Calu3 (cell line): ENCODE measurements around the gene DGCR8. TPM values are rescaled to one million over a fixed set of nuclear protein-coding genes. Genes with fewer than 3 reads are reported as not detected.

ENCODE experiments used
- BruUV-seq: library from RNA; stranded (reverse); fragments of 400-500 nt; replicated peaks from 2 replicates; lab custom pipeline; 2021; lab: Mats Ljungman, UMichigan
- CTCF ChIA-PET: fragments of 300-600 bp; sonication (Branson Sonifier 250); formaldehyde crosslinking; loops from one replicate; lab custom pipeline; 2022; ENCODE audit warnings: antibody characterized with exemption; lab: Charles Lee
- DNase-seq: peaks from one replicate; pipeline ENCODE4 v3.0.0; 2022
- H3K27ac Mint-ChIP-seq: one replicate; pipeline ENCODE4 v1.8.0; 2022; ENCODE audit warnings: mixed read lengths; ENCODE audit not compliant: unreplicated experiment
- H3K27me3 Mint-ChIP-seq: one replicate; pipeline ENCODE4 v1.8.0; 2022; ENCODE audit warnings: mixed read lengths; ENCODE audit not compliant: unreplicated experiment
- H3K36me3 Mint-ChIP-seq: one replicate; pipeline ENCODE4 v1.8.0; 2022; ENCODE audit warnings: mild to moderate bottlenecking, moderate library complexity, mixed read lengths; ENCODE audit not compliant: insufficient read depth, unreplicated experiment
- H3K4me1 Mint-ChIP-seq: one replicate; pipeline ENCODE4 v1.8.0; 2022; ENCODE audit warnings: mild to moderate bottlenecking, low read depth, mixed read lengths; ENCODE audit not compliant: unreplicated experiment
- H3K4me3 Mint-ChIP-seq: one replicate; pipeline ENCODE4 v1.8.0; 2022; ENCODE audit warnings: mild to moderate bottlenecking, low read depth, moderate library complexity, mixed read lengths; ENCODE audit not compliant: unreplicated experiment
- H3K9me3 Mint-ChIP-seq: one replicate; pipeline ENCODE4 v1.8.0; 2022; ENCODE audit warnings: low read depth, mixed read lengths; ENCODE audit not compliant: unreplicated experiment
- intact Hi-C: fragments of 100-400 bp; cut with micrococcal nuclease; formaldehyde crosslinking; loops from one replicate; pipeline ENCODE4 v1.10.0; 2022; ENCODE audit not compliant: unreplicated experiment
- total RNA-seq: library from RNA; stranded (reverse); gene quantifications from 2 replicates; pipeline ENCODE4 v1.2.3, GENCODE V29; 2022
- TF ChIP-seq, protein P1 (sequence below): fragments of 200-600 bp; IDR thresholded peaks from one replicate; pipeline ENCODE4 v1.8.0; 2022; ENCODE audit warnings: antibody characterized with exemption; ENCODE audit not compliant: unreplicated experiment

Gene DGCR8
- total RNA-seq, 1 experiment from 2014 or later = 54.7 TPM

- Mint-ChIP-seq H3K4me3 (no peak overlapping the region), H3K36me3 (peaks cover 17% of the 10 kb centered on the region), H3K9me3 (no peaks in the 10 kb centered on the region), H3K27ac (no peak overlapping the region), H3K4me1 (peaks cover 3% of the 10 kb centered on the region), H3K27me3 (no peaks in the 10 kb centered on the region)
- no peak for DNase-seq
- CTCF ChIA-PET = no interaction called here
- TF ChIP-seq, protein P1, sequence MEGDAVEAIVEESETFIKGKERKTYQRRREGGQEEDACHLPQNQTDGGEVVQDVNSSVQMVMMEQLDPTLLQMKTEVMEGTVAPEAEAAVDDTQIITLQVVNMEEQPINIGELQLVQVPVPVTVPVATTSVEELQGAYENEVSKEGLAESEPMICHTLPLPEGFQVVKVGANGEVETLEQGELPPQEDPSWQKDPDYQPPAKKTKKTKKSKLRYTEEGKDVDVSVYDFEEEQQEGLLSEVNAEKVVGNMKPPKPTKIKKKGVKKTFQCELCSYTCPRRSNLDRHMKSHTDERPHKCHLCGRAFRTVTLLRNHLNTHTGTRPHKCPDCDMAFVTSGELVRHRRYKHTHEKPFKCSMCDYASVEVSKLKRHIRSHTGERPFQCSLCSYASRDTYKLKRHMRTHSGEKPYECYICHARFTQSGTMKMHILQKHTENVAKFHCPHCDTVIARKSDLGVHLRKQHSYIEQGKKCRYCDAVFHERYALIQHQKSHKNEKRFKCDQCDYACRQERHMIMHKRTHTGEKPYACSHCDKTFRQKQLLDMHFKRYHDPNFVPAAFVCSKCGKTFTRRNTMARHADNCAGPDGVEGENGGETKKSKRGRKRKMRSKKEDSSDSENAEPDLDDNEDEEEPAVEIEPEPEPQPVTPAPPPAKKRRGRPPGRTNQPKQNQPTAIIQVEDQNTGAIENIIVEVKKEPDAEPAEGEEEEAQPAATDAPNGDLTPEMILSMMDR = no peak
- BruUV-seq = no TSS peak
- intact Hi-C loops = no loop called here
Measured at GRCh38 chr22:20138868-20139267, 58.8 kb downstream of the DGCR8 start.

- CTCF ChIA-PET = no interaction called here
- TF ChIP-seq, protein P1 = no peak
- H3K27me3 Mint-ChIP-seq = no peaks in the 10 kb centered on the region
- BruUV-seq = TSS peak; percentile 36
- H3K27ac Mint-ChIP-seq = no peak overlapping the region
- DNase-seq = no peak
- H3K4me1 Mint-ChIP-seq = no peaks in the 10 kb centered on the region
- intact Hi-C loops = no loop called here
- H3K9me3 Mint-ChIP-seq = no peaks in the 10 kb centered on the region
- no peak overlapping the region for H3K4me3 Mint-ChIP-seq
- peaks cover 12% of the 10 kb centered on the region for H3K36me3 Mint-ChIP-seq
Measured at GRCh38 chr22:20139391-20140106, 59.5 kb downstream of the DGCR8 start.

- no peak overlapping the region for H3K4me3 Mint-ChIP-seq
Measured at GRCh38 chr22:20140107-20140445, 60.0 kb downstream of the DGCR8 start.

DNA sequence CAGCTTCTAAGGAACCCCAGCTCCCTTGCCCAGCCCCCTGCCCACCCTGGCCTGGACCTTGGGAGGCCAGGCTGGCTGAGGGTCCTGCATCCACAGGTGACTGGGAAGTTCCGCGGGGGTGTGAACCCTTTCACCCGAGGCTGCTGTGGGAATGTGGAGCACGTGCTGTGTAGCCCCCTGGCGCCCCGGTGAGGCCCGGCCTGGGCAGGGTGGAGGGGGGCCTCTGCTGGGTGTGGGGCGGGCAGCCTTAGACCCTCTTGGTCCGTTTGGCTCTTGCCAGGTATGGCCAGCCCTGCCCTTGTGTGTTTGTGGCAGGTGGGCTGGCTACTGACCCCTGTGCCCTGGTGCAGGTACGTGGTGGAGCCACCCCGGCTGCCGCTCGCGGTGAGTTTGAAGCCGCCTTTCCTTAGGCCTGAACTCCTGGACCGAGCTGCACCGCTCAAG is 60.5 kb downstream of the DGCR8 start:
- H3K4me1 Mint-ChIP-seq = no peaks in the 10 kb centered on the region
- H3K4me3 Mint-ChIP-seq = no peak overlapping the region
- DNase-seq = no peak
- H3K27ac Mint-ChIP-seq = no peak overlapping the region
- CTCF ChIA-PET = no interaction called here
- TF ChIP-seq, protein P1 = no peak
- BruUV-seq = TSS peak; percentile 20
- H3K27me3 Mint-ChIP-seq = no peaks in the 10 kb centered on the region
- intact Hi-C loops = no loop called here
- no peaks in the 10 kb centered on the region for H3K9me3 Mint-ChIP-seq
- H3K36me3 Mint-ChIP-seq = peaks cover 12% of the 10 kb centered on the region

More at GRCh38 chr22:20140107-20140445, 60.0 kb downstream of the DGCR8 start:
- TF ChIP-seq, protein P1 = no peak
- H3K27ac Mint-ChIP-seq = no peak overlapping the region
- no peaks in the 10 kb centered on the region for H3K4me1 Mint-ChIP-seq
- H3K36me3 Mint-ChIP-seq = peaks cover 12% of the 10 kb centered on the region
- intact Hi-C loops = no loop called here
- H3K27me3 Mint-ChIP-seq = no peaks in the 10 kb centered on the region
- CTCF ChIA-PET = no interaction called here
- no peaks in the 10 kb centered on the region for H3K9me3 Mint-ChIP-seq
- no peak for DNase-seq
- no TSS peak for BruUV-seq
